HCT116 (cell line): ENCODE measurements around the gene ITPR2. TPM values are rescaled to one million over a fixed set of nuclear protein-coding genes. Genes with fewer than 3 reads are reported as not detected.

Experiments used
- ATAC-seq: fragments of 200-7000 bp; cut with Tn5 transposase; 2 replicates; pipeline ENCODE4 v1.9.1; 2020; ENCODE audit warnings: mild to moderate bottlenecking, moderate library complexity
- BruUV-seq: library from RNA; stranded (reverse); fragments of 400-500 nt; replicated peaks from 2 replicates; lab custom pipeline; 2021; lab: Mats Ljungman, UMichigan
- CTCF ChIA-PET: fragments of 300-600 bp; sonication (Branson Sonifier 250); formaldehyde crosslinking; loops from one replicate; lab custom pipeline; 2021; ENCODE audit warnings: antibody characterized with exemption; lab: Charles Lee
- POLR2A ChIA-PET: fragments of 300-600, 350-600 bp; sonication (Branson Sonifier 250); formaldehyde crosslinking; loops from one replicate; lab custom pipeline; 2021; ENCODE audit warnings: antibody characterized with exemption; lab: Charles Lee
- RAD21 ChIA-PET, 2 experiments: fragments of 300-600 bp; sonication (Branson Sonifier 250); formaldehyde crosslinking; loops; one replicate each; lab custom pipeline; 2023; ENCODE audit warnings: low total read pairs in 2 of 2; ENCODE audit not compliant: uncharacterized antibody in 2 of 2, unreplicated experiment in 2 of 2, low non-redundant PET in 1 of 2; lab: Charles Lee
- DNase-seq: peaks from one replicate; pipeline ENCODE4 v3.0.0-alpha.2; 2010; ENCODE audit warnings: low read depth, low spot score
- H2AFZ ChIP-seq: fragments of 200-600 bp; shearing (Covaris generic), sonication (generic); 2 replicates; pipeline ENCODE4 v1.6.1; 2017; ENCODE audit warnings: low read depth, mixed run types, mixed read lengths, antibody characterized with exemption, low read length; ENCODE audit not compliant: poor library complexity, severe bottlenecking
- H3K27ac ChIP-seq: 2 replicates; pipeline ENCODE4 v1.5.1; 2012; ENCODE audit warnings: low read depth, low read length
- H3K27me3 ChIP-seq: fragments of 200-600 bp; sonication (generic); 2 replicates; pipeline ENCODE4 v1.6.1; 2016; ENCODE audit warnings: mixed run types, low read length, mixed read lengths; ENCODE audit not compliant: insufficient read depth
- H3K36me3 ChIP-seq, 2 experiments: fragments of 200-500 bp in 1 of 2; fragments of 200-600 bp in 1 of 2; sonication (Bioruptor generic) in 1 of 2; sonication (generic) in 1 of 2; 2 replicates each; pipeline versions ENCODE4 v1.5.1 to v1.6.1; 2014 to 2016; ENCODE audit warnings: low read length in 2 of 2, inconsistent platforms in 1 of 2, mixed read lengths in 1 of 2, mixed run types in 1 of 2; ENCODE audit not compliant: insufficient read depth in 2 of 2, control insufficient read depth in 1 of 2
- H3K4me1 ChIP-seq, 2 experiments: fragments of 200-600 bp in 1 of 2; sonication (generic) in 1 of 2; 2 replicates each; pipeline versions ENCODE4 v1.5.1 to v1.6.1; 2012 to 2017; ENCODE audit warnings: low read length in 2 of 2, inconsistent platforms in 1 of 2, mild to moderate bottlenecking in 1 of 2, mixed read lengths in 1 of 2, mixed run types in 1 of 2, moderate library complexity in 1 of 2; ENCODE audit not compliant: insufficient read depth in 2 of 2, control insufficient read depth in 1 of 2
- H3K4me2 ChIP-seq: fragments of 200-600 bp; sonication (generic); 2 replicates; pipeline ENCODE4 v1.6.1; 2017; ENCODE audit warnings: mixed run types, low read length, mixed read lengths
- H3K4me3 ChIP-seq, 2 experiments: fragments of 200-600 bp in 1 of 2; sonication (generic) in 1 of 2; replicated peaks in 1 of 2; 2 replicates each; pipeline ENCODE4 v1.5.1; 2011 to 2016; ENCODE audit warnings: low read length in 2 of 2, control low read depth in 1 of 2, low read depth in 1 of 2, mild to moderate bottlenecking in 1 of 2, mixed read lengths in 1 of 2, mixed run types in 1 of 2
- H3K79me2 ChIP-seq: fragments of 200-600 bp; sonication (generic); 2 replicates; pipeline ENCODE4 v1.6.1; 2017; ENCODE audit warnings: mild to moderate bottlenecking, mixed run types, low read length, moderate library complexity, mixed read lengths; ENCODE audit not compliant: insufficient read depth
- H3K9ac ChIP-seq: fragments of 200-600 bp; sonication (generic); 2 replicates; pipeline ENCODE4 v1.6.1; 2016; ENCODE audit warnings: low read length, mixed read lengths
- H3K9me2 ChIP-seq: fragments of 200-600 bp; sonication (generic), shearing (Covaris generic); 2 replicates; pipeline ENCODE4 v1.6.1; 2017; ENCODE audit warnings: mixed run types, mild to moderate bottlenecking, moderate library complexity; ENCODE audit not compliant: insufficient read depth
- H3K9me3 ChIP-seq, 2 experiments: fragments of 200-500 bp in 1 of 2; fragments of 200-600 bp in 1 of 2; sonication (Bioruptor generic) in 1 of 2; sonication (generic) in 1 of 2; 2 replicates each; pipeline ENCODE4 v1.6.1; 2014 to 2017; ENCODE audit warnings: low read length in 2 of 2, mixed read lengths in 2 of 2, inconsistent platforms in 1 of 2, low read depth in 1 of 2, mild to moderate bottlenecking in 1 of 2, mixed run types in 1 of 2, moderate library complexity in 1 of 2; ENCODE audit not compliant: control insufficient read depth in 1 of 2, insufficient read depth in 1 of 2
- H4K20me1 ChIP-seq: fragments of 200-600 bp; sonication (generic), shearing (Covaris generic); 2 replicates; pipeline ENCODE4 v1.6.1; 2017; ENCODE audit warnings: mixed run types, mild to moderate bottlenecking, moderate library complexity; ENCODE audit not compliant: insufficient read depth
- CTCF ChIP-seq, 3 experiments: fragments of 200-600 bp in 1 of 3; sonication (generic) in 1 of 3; IDR thresholded peaks in 2 of 3; conservative IDR thresholded peaks in 1 of 3; 2 replicates each; pipeline ENCODE4 v1.5.1; 2012 to 2017; ENCODE audit warnings: low read depth in 2 of 3, low read length in 2 of 3, antibody characterized with exemption in 1 of 3, borderline replicate concordance in 1 of 3, control low read depth in 1 of 3, mild to moderate bottlenecking in 1 of 3, mixed read lengths in 1 of 3, mixed run types in 1 of 3, moderate library complexity in 1 of 3; ENCODE audit not compliant: insufficient read depth in 1 of 3
- EGR1 ChIP-seq: IDR thresholded peaks from 2 replicates; pipeline ENCODE4 v1.6.1; 2012; ENCODE audit warnings: low read depth
- ELF1 ChIP-seq: IDR thresholded peaks from 2 replicates; pipeline ENCODE4 v1.6.1; 2012; ENCODE audit warnings: low read depth, borderline replicate concordance
- EZH2 ChIP-seq: fragments of 200-600 bp; sonication (generic); IDR thresholded peaks from 2 replicates; pipeline ENCODE4 v1.6.1; 2017; ENCODE audit warnings: antibody characterized with exemption, mixed run types
- EZH2phosphoT487 ChIP-seq: fragments of 200-600 bp; IDR thresholded peaks from 2 replicates; pipeline ENCODE4 v1.6.1; 2018; ENCODE audit warnings: antibody characterized with exemption, borderline replicate concordance
- JUND ChIP-seq: IDR thresholded peaks from 2 replicates; pipeline ENCODE4 v1.6.1; 2012
- POLR2AphosphoS5 ChIP-seq: IDR thresholded peaks from 2 replicates; pipeline ENCODE4 v1.6.1; 2011; ENCODE audit warnings: mild to moderate bottlenecking, low read depth, low read length, moderate library complexity
- ZBTB33 ChIP-seq: IDR thresholded peaks from 2 replicates; pipeline ENCODE4 v1.6.1; 2011; ENCODE audit warnings: mild to moderate bottlenecking, low read length, moderate library complexity; ENCODE audit not compliant: insufficient replicate concordance; ENCODE audit errors: extremely low read depth
- intact Hi-C: fragments of 100-400 bp; cut with micrococcal nuclease; formaldehyde crosslinking; loops from 2 replicates; pipeline ENCODE4 v1.10.0; 2022
- total RNA-seq: library from RNA; stranded (reverse); gene quantifications from one replicate; pipeline ENCODE4 v1.2.1, GENCODE V29; 2021; ENCODE audit not compliant: unreplicated experiment

Gene ITPR2
- total RNA-seq, 1 experiment from 2014 or later: 6.5 TPM

GRCh38 chr12:26799741-26800140, 33.3 kb downstream of the ITPR2 start (continued):
- no peak for TF ChIP-seq ZBTB33

GRCh38 chr12:26798640-26799039, 34.4 kb downstream of the ITPR2 start:
- intact Hi-C loops: no loop called here
- Histone ChIP-seq H3K9me2 (no peaks in the 10 kb centered on the region), H3K4me3 (no peak overlapping the region), H3K79me2 (no peaks in the 10 kb centered on the region), H3K4me2 (no peak overlapping the region), H3K27me3 (no peaks in the 10 kb centered on the region), H4K20me1 (no peaks in the 10 kb centered on the region), H3K9ac (no peak overlapping the region), H2AFZ (no peak overlapping the region), H3K27ac (no peak overlapping the region), H3K36me3 (no peaks in the 10 kb centered on the region), H3K9me3 (no peaks in the 10 kb centered on the region), H3K4me1 (peaks cover 3 to 5% of the 10 kb centered on the region in 2 experiments; a peak in 3 of 4 replicates)
- ATAC-seq (no peak), DNase-seq (no peak)
- ChIA-PET RAD21 (no interaction called here), POLR2A (no interaction called here), CTCF (no interaction called here)
- BruUV-seq: no TSS peak
- TF ChIP-seq EZH2phosphoT487 (no peak), POLR2AphosphoS5 (no peak), JUND (no peak), CTCF (IDR thresholded peaks at IDR 0.05 in 2 of 3, conservative IDR thresholded peaks at IDR 0.05 in 1 of 3; ENCODE audit: borderline replicate concordance in 1 of 3, insufficient read depth in 1 of 3, low read depth in 2 of 3, low read length in 2 of 3) (no peak), EGR1 (no peak), ELF1 (no peak), EZH2 (no peak)
